Measurements from ENCODE around the gene IER5L. TPM values are rescaled to one million over a fixed set of nuclear protein-coding genes. Genes with fewer than 3 reads are reported as not detected.
"Not testable (repeated sequence)": the region's sequence is repeated elsewhere in the genome, so short reads cannot be mapped to it uniquely, and the experiment has no call there.

The IER5L gene
- total and polyA plus RNA-seq, 2 of the 8 experiments (the other 6 are each of a cell fraction or from before 2014, with no cell fraction given), result 0.65 to 1.0 TPM

DNA sequence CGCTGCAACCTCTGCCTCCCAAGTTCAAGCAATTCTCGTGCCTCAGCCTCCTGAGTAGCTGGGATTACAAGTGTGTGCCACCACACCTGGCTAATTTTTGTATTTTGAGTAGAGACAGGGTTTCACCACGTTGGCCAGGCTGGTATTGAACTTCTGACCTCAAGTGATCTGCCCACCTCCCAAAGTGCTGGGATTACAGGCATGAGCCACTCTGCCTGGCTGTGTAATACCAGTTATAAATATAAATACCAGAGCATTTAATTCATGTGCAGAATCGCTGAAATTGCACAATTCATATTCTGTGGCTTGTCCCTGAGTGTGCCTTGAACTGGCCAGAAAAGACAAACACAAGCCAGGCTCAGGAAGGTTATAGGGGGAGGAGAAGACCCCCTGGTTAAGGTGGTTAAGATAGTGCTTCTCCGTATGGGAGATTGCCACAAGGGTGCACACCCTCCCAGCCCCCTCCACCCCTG is 14.8 kb downstream of the IER5L start:
- CTCF ChIA-PET (ENCODE audit: partially characterized antibody), result interaction anchor here (1.2 to 36.8 kb wide), 5 partner anchors 9 to 461 kb away, joined by 3 to 831 read pairs (median 4); partner anchors contain the start of gene IER5L
- DNase-seq (ENCODE audit: low read depth in 1 of 2, low spot score in 2 of 2); H3K23ac ChIP-seq (ENCODE audit: insufficient read length); H4K91ac ChIP-seq (replicated peaks; ENCODE audit: insufficient read length, low read length); H3K4me2 ChIP-seq (ENCODE audit: insufficient read depth in 1 of 2, low read depth in 2 of 2, low read length in 2 of 2); H2BK5ac ChIP-seq (ENCODE audit: low read depth, low read length); H2BK15ac ChIP-seq (ENCODE audit: low read length); H3K27ac ChIP-seq (ENCODE audit: low read depth, low read length); H2BK20ac ChIP-seq (ENCODE audit: low read length); H2BK12ac ChIP-seq (ENCODE audit: low read depth, low read length); H3K36me3 ChIP-seq (ENCODE audit: control insufficient read depth in 2 of 4, insufficient read depth in 4 of 4, low read length in 3 of 4); H4K20me1 ChIP-seq (replicated peaks in 1 of 2; ENCODE audit: control insufficient read depth in 1 of 2, insufficient read depth in 2 of 2, low read length in 2 of 2); H3K9me3 ChIP-seq (ENCODE audit: insufficient read depth in 2 of 2, low read depth in 1 of 2, low read length in 1 of 2); H3K18ac ChIP-seq (ENCODE audit: extremely low read depth, low read length); H3K14ac ChIP-seq (ENCODE audit: insufficient read length); H4K5ac ChIP-seq (ENCODE audit: insufficient read length, low read depth, low read length); H3K4me3 ChIP-seq (ENCODE audit: extremely low read depth in 1 of 4, insufficient read depth in 2 of 4, low read depth in 3 of 4, low read length in 4 of 4); H3K79me2 ChIP-seq (ENCODE audit: control insufficient read depth in 1 of 2, insufficient read depth in 2 of 2, low read length in 2 of 2); H3K56ac ChIP-seq (replicated peaks; ENCODE audit: insufficient read length, low read depth, low read length); H4K8ac ChIP-seq (ENCODE audit: extremely low read depth, insufficient read depth, low read length); H3K79me1 ChIP-seq (ENCODE audit: low read depth, low read length); H2BK120ac ChIP-seq (replicated peaks; ENCODE audit: low read depth, low read length); H3K4ac ChIP-seq (replicated peaks; ENCODE audit: insufficient read length, low read depth, low read length); H2AK5ac ChIP-seq (ENCODE audit: low read depth, low read length); FAIRE-seq; H3K23me2 ChIP-seq (ENCODE audit: low read depth, low read length); H3K27me3 ChIP-seq (replicated peaks in 1 of 4; ENCODE audit: control insufficient read depth in 3 of 4, extremely low read depth in 1 of 4, insufficient read depth in 3 of 4, low read length in 3 of 4); H3K9ac ChIP-seq (replicated peaks in 1 of 4; ENCODE audit: extremely low read depth in 1 of 4, low read depth in 3 of 4, low read length in 3 of 4); H2AFZ ChIP-seq (ENCODE audit: low read length): not testable (repeated sequence)
- WGBS, 2 experiments (ENCODE audit: extremely low coverage in 1 of 2, insufficient coverage in 1 of 2, insufficient read length in 1 of 2, insufficient replicate concordance in 2 of 2, low coverage in 1 of 2, low lambda C conversion rate in 2 of 2, missing lambda C conversion rate in 1 of 2), result 86% methylated on average over 5 of the region's 5 CpGs; no CpG with 5 or more reads in 1 of the 2 experiments
- POLR2A ChIA-PET (ENCODE audit: partially characterized antibody), result interaction anchor here (0.6 to 1.9 kb wide), 5 partner anchors 10 to 473 kb away, joined by 3 to 5 read pairs (median 4); partner anchors contain the start of gene IER5L
- peaks cover 8 to 18% (median 13%) of the 10 kb centered on the region in 4 experiments for H3K4me1 ChIP-seq (replicated peaks in 1 of 4; ENCODE audit: control insufficient read depth in 3 of 4, insufficient read depth in 4 of 4, low read length in 3 of 4)
